AG04450 (cell line): ENCODE data around the gene FBXO30. TPM values are rescaled to one million over a fixed set of nuclear protein-coding genes. Genes with fewer than 3 reads are reported as not detected.

Experiments used
- CTCF ChIA-PET: fragments of 300-600, 350-600 bp; formaldehyde crosslinking; extraction: SDS; loops from one replicate; lab custom pipeline; 2022; ENCODE audit warnings: antibody characterized with exemption, inconsistent platforms; lab: Charles Lee
- POLR2A ChIA-PET: fragments of 350-600 bp; formaldehyde crosslinking; extraction: SDS; loops from one replicate; lab custom pipeline; 2021; ENCODE audit warnings: antibody characterized with exemption, inconsistent platforms; lab: Yijun Ruan, JAX
- DNase-seq: peaks from one replicate; pipeline ENCODE4 v3.0.0-alpha.2; 2011; ENCODE audit warnings: low read depth, low spot score
- H3K27ac ChIP-seq: one replicate; pipeline ENCODE4 v1.5.1; 2012; ENCODE audit warnings: low read depth, low read length, control low read depth
- H3K27me3 ChIP-seq: one replicate; pipeline ENCODE4 v1.6.0; 2012; ENCODE audit warnings: low read length; ENCODE audit not compliant: control insufficient read depth, insufficient read depth
- H3K4me3 ChIP-seq: 2 replicates; pipeline ENCODE4 v1.5.1; 2011; ENCODE audit warnings: mild to moderate bottlenecking, low read depth, low read length, control low read depth
- H3K9me3 ChIP-seq: 2 replicates; pipeline ENCODE4 v1.5.1; 2012; ENCODE audit warnings: low read length; ENCODE audit not compliant: control insufficient read depth, insufficient read depth
- polyA plus RNA-seq: library from polyadenylated mRNA; depleted of rRNA; stranded (reverse); fragments of >200 nt; gene quantifications from 2 replicates; pipeline ENCODE4 v1.2.3, GENCODE V29; 2011
- TF ChIP-seq, protein P1 (sequence below): IDR thresholded peaks from 2 replicates; pipeline ENCODE4 v1.5.1; 2011; ENCODE audit warnings: low read depth, low read length, control low read depth, inconsistent platforms

Gene FBXO30
- polyA plus RNA-seq, 1 experiment, result 11.8 TPM

DNA sequence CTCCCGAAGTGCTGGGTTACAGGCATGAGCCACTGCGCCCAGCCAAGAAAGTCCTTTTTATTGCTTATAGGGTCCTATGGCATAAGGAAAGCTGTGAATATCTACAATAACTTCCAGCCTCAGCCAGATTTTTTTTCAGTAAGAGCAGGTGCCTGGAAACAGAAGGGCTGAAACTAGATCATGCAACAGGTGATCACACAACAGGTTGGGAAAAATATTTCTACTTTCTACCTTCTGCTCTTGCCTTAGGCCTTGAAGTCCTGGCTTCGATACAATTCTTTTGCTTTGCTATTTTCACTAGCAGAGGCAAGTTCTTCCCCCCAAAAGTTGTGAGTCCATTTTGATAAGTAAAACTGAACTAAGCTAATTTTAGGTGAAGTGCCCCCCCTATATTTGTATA lies 9.7 kb upstream of the FBXO30 start:
- TF ChIP-seq, protein P1, sequence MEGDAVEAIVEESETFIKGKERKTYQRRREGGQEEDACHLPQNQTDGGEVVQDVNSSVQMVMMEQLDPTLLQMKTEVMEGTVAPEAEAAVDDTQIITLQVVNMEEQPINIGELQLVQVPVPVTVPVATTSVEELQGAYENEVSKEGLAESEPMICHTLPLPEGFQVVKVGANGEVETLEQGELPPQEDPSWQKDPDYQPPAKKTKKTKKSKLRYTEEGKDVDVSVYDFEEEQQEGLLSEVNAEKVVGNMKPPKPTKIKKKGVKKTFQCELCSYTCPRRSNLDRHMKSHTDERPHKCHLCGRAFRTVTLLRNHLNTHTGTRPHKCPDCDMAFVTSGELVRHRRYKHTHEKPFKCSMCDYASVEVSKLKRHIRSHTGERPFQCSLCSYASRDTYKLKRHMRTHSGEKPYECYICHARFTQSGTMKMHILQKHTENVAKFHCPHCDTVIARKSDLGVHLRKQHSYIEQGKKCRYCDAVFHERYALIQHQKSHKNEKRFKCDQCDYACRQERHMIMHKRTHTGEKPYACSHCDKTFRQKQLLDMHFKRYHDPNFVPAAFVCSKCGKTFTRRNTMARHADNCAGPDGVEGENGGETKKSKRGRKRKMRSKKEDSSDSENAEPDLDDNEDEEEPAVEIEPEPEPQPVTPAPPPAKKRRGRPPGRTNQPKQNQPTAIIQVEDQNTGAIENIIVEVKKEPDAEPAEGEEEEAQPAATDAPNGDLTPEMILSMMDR, result no peak
- DNase-seq, result no peak
- CTCF ChIA-PET, result no interaction called here

DNA sequence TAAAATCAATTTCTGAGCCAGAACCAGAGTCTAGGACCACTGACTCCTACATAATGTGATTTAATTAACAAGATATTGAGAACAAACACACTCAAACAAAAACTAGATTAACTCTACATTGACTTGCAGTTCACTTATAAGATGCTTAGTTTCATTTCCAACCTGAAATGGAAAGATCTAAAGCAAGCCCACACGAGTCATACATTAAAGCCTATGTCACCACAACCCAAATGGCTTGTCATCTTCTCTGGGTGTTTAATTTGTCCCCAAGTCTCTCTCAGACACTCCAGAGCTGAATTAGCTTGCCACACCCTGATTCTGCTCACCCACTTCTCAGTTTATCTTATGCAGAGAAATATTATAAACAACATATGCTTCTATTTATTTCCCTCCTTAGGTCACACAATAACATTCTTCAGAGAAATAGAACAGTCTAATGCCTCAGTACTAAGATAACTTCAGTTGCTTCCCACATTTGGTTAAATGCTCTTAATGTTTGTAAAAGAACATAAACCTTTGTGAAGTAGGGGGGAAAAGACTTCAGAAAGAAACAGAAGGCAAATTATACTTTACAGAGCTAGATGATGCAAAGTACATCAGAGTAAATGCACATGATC lies 8.8 kb upstream of the FBXO30 start:
- DNase-seq, result no peak
- Histone ChIP-seq H3K27ac (no peak overlapping the region), H3K9me3 (no peaks in the 10 kb centered on the region), H3K4me3 (no peak overlapping the region), H3K27me3 (no peaks in the 10 kb centered on the region)
- TF ChIP-seq, protein P1, result no peak
- CTCF ChIA-PET, result no interaction called here
- POLR2A ChIA-PET, result interaction anchor here (1.0 kb wide), 1 partner anchor 9 kb away, joined by 6 read pairs; the partner anchor contains the start of gene FBXO30

More for the DNA sequence above, 9.7 kb upstream of the FBXO30 start:
- Histone ChIP-seq H3K9me3 (no peaks in the 10 kb centered on the region), H3K27ac (peak overlapping the region; percentile 41), H3K4me3 (no peak overlapping the region), H3K27me3 (no peaks in the 10 kb centered on the region)
- POLR2A ChIA-PET, result interaction anchor here (0.5 to 1.0 kb wide), 2 partner anchors 9 to 10 kb away, joined by 3 to 6 read pairs; partner anchors contain the start of gene FBXO30

DNA sequence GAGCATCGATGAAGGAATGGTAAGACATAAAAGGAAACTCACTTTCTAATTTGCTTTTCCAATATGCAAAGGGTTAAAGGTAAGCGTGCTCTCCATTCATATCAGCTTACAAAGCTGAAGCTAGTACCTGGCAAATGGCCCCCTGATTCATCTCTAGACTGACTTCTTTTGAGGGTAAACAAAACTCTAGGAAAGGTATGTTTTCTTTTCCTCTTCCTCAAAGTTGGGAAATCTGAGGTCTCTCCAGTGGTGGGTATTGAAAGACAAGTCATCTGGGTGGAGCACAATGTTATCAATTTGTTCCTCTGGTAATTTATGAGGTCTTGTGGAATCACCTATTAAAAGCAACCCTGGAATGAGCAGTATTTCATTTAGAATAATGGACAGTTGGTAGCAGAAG lies 7.9 kb upstream of the FBXO30 start:
- Histone ChIP-seq H3K27me3 (no peaks in the 10 kb centered on the region), H3K4me3 (no peak overlapping the region), H3K27ac (no peak overlapping the region), H3K9me3 (no peaks in the 10 kb centered on the region)
- ChIA-PET CTCF (no interaction called here), POLR2A (no interaction called here)
- TF ChIP-seq, protein P1, result no peak
- DNase-seq, result no peak

DNA sequence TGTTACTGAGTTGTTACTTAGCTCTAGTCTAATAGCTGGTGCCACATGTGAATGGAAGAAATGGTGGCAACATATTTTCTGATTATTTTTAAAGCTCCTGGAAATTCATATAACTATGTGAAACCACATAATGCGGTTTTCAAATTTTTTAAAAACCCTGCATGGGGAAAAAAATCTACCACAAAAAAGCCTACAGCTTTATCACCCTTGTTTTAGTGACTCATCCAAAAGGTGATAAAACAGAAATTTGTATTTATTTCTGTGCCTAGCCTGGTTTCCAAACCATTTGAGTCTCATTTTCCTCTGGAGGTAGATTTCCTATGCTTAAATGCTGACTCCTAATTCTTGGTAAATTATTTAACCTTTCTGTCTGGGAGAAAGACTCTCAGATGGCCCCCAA lies 5.4 kb upstream of the FBXO30 start:
- TF ChIP-seq, protein P1, result no peak
- Histone ChIP-seq H3K4me3 (no peak overlapping the region), H3K27me3 (no peaks in the 10 kb centered on the region), H3K27ac (no peak overlapping the region), H3K9me3 (no peaks in the 10 kb centered on the region)
- ChIA-PET POLR2A (no interaction called here), CTCF (interaction anchor here (1.1 kb wide), 1 partner anchor 28 kb away, joined by 3 read pairs; no protein-coding TSS in a partner anchor)
- DNase-seq, result no peak

DNA sequence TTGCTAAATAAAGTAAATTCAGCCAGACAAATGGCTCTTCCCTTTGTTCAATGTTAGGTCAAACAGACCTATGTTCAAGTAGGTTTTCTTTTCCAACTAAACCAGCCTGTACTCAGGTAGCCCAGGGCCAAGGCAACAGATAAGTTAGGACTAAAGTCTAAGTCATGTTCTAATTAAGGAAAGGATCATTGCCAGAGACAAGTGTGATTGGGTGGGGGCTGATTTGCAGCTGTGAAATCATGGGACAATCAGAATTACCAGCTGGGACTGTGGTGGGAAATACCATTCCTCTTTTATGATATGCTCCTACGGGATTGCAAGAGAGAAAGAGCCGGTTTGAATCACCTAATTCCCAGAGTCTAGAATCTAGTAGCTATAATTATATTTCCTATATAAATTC lies 4.2 kb upstream of the FBXO30 start:
- POLR2A ChIA-PET, result no interaction called here
- Histone ChIP-seq H3K27ac (no peak overlapping the region), H3K4me3 (no peak overlapping the region), H3K27me3 (no peaks in the 10 kb centered on the region), H3K9me3 (no peaks in the 10 kb centered on the region)
- TF ChIP-seq, protein P1, result no peak
- no peak for DNase-seq
- CTCF ChIA-PET, result no interaction called here
